ENCODE data around the gene CCR7.

Gene CCR7

GRCh38 chr17:40514013-40514875 lies 51.0 kb downstream of the CCR7 start:
- no peak for DNase-seq

GRCh38 chr17:40511667-40512220 lies 53.5 kb downstream of the CCR7 start:
- DNase-seq = no peak

- no peak for DNase-seq
These were observed 54.1 kb downstream of the CCR7 start for GRCh38 chr17:40511136-40511535.

- DNase-seq = peak; percentile 80
These were observed 55.0 kb downstream of the CCR7 start for GRCh38 chr17:40510328-40510648.

GRCh38 chr17:40509626-40510327 lies 55.5 kb downstream of the CCR7 start:
- DNase-seq = no peak

GRCh38 chr17:40506786-40507185 lies 58.5 kb downstream of the CCR7 start:
- no peak for DNase-seq
